ENCODE measurements around the gene ZNF407. TPM values are rescaled to one million over a fixed set of nuclear protein-coding genes. Genes with fewer than 3 reads are reported as not detected.

ZNF407 gene
- total RNA-seq, 2 donors from 2014 or later, result 16.5 to 22.1 TPM

Other genes with a start within 250 kb of the ZNF407 start
- gene DIPK1C, start 140.6 kb upstream of the ZNF407 start, total RNA-seq, result not detected
- 100 to 1,000 TPM; 125 to 133 TPM for gene CNDP2, start 101.5 kb upstream of the ZNF407 start, total RNA-seq
- gene CNDP1, start 63.4 kb upstream of the ZNF407 start, total RNA-seq, result under 1 TPM in 1 of 2 donors, not detected in 1; 0.32 TPM

Measured in activated naive CD4-positive, alpha-beta T cell treated with anti-CD3 and anti-CD28 coated beads, Interleukin-2, amount 50 U/mL, for 72 hours (primary cell).